ENCODE results near the gene LRRC8E.
A peak's percentile ranks its signal among the peaks of the same experiment; 100 is the strongest.

LRRC8E gene

GRCh38 chr19:7850945-7851622, 37.2 kb upstream of the LRRC8E start:
- TF ChIP-seq, protein P1, sequence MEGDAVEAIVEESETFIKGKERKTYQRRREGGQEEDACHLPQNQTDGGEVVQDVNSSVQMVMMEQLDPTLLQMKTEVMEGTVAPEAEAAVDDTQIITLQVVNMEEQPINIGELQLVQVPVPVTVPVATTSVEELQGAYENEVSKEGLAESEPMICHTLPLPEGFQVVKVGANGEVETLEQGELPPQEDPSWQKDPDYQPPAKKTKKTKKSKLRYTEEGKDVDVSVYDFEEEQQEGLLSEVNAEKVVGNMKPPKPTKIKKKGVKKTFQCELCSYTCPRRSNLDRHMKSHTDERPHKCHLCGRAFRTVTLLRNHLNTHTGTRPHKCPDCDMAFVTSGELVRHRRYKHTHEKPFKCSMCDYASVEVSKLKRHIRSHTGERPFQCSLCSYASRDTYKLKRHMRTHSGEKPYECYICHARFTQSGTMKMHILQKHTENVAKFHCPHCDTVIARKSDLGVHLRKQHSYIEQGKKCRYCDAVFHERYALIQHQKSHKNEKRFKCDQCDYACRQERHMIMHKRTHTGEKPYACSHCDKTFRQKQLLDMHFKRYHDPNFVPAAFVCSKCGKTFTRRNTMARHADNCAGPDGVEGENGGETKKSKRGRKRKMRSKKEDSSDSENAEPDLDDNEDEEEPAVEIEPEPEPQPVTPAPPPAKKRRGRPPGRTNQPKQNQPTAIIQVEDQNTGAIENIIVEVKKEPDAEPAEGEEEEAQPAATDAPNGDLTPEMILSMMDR (conservative IDR thresholded peaks at IDR 0.05) = no peak
- no peak overlapping the region for H3K27ac ChIP-seq

DNA sequence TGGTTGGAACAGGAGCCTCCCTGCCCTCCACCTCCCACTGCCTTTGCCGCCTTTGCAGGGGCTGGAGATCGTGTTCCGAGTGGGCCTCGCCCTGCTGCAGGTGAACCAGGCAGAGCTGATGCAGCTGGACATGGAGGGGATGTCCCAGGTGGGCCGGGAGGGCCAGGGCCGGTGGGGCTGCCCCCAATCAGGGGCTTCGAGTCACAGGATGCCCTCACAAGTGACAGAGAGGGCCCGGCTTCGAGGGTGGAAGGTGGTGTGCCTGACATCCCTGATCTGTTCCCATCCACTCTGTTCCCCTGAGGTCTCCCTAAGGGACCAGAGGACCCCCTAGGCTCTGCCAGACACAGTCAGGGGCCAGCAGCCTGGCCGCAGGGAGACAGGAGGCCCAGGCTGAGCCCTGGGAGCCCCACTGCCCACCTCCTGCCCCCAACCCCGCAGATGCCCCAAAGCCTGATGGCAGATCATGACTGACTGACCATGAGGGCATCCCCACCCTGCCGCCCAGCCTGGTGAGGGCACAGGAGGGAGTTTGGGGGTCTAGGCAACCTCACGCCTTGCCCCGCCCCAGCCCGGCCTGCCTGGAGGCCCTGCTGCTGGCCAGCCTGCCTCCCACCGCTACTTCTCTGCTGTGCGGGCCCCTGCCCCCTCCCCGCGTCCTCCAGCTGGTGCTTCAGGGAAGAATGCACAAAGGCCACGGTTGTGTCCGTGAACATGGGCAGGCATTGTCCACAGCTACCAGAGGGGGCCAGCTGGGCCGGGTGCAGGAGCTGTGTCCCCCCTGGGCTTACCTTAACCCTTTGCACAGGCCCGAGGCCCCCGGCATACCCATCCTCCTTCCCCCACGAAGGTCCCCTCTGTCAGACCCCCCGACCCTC, 36.4 kb upstream of the LRRC8E start:
- TF ChIP-seq, protein P1 (conservative IDR thresholded peaks at IDR 0.05) = no peak
- no peak overlapping the region for H3K27ac ChIP-seq

DNA sequence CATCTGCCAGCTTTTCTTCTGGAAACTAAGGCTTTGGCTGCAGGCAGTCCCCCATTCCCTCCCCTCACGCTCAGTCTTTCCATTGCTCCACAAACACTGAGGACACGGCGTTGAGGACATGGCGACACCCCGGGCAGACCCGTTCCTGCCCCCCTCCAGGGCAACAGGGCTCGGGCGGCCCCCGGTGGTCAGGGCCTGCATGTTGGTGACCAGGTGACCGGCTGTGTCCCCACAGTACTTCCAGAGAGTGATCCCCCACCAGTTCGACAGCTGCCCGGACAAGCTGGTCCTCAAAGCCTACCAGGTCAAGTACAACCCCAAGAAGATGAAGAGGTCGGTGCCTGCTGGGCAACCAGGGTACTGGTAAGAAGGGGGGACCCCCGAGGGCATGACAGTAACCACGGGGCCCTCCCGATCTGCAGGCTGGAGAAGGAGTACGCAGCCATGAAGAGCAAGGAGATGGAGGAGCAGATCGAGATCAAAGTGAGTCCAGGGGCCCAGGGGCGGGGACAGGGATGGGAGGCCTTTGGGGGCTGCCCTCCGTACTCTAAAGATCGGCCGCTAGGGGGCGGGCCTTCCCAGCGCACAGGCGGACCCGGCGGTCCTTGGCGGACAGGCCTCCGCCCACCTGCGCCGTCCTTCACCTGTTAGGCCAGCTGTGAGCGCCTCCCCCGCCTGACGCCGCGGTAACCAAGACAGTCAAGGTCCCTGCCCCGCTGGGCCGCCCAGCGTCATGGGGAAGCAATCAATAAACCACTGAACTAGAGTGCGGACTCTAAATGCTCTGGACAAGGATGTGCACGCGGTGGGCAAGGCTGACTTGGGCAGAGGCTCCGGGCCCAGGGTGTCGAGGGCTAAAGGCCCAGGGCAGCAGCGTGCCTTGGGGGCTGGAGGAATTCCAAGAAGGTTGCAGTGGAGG, 35.2 kb upstream of the LRRC8E start:
- H3K27ac ChIP-seq = peak overlapping the region; percentile 47
- TF ChIP-seq, protein P1 (conservative IDR thresholded peaks at IDR 0.05) = peak; percentile 85

GRCh38 chr19:7853770-7854128, 34.6 kb upstream of the LRRC8E start:
- TF ChIP-seq, protein P1 (conservative IDR thresholded peaks at IDR 0.05) = no peak
- H3K27ac ChIP-seq = peak overlapping the region; percentile 47

DNA sequence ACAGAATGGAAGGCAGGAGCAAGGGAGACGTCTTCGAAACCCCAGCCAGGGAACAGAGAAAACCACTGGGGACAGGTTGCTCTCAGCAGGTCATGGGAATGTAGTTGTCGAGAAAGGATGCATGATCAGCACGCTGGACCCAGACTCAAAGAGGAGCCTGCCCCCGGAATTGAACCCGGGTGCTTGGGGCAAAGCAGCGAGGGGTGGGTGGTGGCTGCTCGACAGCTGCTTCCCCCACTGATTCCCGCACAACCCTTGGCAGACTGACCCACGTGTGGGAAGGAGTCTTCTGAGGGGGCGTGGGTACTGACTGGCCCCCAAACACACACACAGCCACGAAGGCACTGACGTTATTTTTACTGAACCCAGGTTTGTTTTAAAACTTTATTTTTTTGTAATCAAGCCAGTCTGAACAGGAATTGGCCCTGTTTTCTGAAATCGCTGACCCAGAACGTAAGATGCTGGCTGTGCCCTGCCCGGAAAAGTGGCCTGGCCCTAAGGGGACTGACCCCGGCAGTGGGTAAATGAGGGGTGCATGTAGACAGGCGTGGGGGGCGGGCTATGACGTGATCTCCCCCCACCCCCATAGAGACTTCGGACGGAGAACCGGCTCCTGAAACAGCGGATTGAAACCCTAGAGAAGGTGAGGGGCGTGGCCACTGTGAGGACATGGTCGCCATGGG, 32.7 kb upstream of the LRRC8E start:
- TF ChIP-seq, protein P1 (conservative IDR thresholded peaks at IDR 0.05) = no peak

GRCh38 chr19:7856109-7856591, 32.2 kb upstream of the LRRC8E start:
- H3K27ac ChIP-seq = no peak overlapping the region
- TF ChIP-seq, protein P1 (conservative IDR thresholded peaks at IDR 0.05) = no peak

More for the DNA sequence above, 32.7 kb upstream of the LRRC8E start:
- H3K27ac ChIP-seq = no peak overlapping the region

Data from VCaP (cell line).